Measurements from ENCODE around the gene TTK.
"Not testable (repeated sequence)": the region's sequence is repeated elsewhere in the genome, so short reads cannot be mapped to it uniquely, and the experiment has no call there.

The TTK gene

DNA sequence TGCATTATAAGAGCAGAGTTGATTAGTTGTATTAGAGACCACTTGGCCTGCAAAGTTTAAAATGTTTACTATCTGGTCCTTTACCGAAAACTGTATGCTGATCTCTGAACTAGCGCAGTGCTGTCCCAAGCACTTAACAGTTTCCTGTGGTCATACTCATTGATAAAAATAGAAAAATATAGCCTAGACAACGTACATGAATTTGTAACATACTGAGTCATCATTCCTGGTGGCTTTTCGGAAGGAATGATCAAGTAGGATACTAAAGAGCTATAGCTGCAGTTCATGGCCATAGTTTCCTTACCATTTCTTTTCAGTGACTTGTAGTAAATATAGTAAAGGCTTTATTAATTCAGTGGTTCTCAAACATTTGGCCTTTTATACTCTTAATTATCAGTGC is 18.4 kb downstream of the TTK start:
- no peak for DNase-seq

DNA sequence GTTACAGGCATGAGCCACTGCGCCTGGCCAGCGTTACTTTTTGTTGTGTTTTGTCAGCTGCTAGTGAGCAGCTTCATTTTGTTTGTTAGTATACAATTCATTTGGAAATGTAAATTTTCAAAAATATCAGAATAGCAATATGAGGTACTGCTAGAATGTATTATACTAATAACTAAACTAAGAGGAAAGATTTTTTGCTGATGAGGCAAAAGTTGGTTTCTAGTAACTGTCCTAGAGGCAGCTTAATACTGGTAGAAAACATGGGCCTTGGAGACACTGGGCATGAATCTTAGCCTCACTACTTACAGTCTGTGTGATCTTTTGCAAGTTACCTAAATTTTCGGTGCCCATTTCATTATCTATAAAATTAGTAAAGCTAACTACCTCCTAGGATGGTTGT is 24.1 kb downstream of the TTK start:
- no peak for DNase-seq

DNA sequence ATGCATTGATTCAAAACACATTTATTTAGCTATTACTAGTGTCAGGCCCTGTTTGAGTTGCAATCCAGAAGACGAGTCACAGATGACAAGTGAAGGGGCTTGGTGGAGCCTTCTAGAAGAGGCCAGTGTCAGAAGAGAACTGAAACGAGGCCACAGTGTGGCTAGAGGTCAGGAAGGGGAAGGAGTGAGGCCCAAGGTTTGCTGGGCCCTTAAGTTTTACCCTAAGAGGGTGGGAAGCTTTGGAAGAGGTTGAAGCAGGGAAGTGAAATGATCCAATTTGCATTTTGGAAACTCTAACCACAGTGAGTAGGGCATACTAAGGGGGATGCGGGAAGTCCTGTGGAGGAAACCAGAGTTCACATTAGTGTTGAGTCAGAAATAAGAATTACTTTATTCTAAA is 25.0 kb downstream of the TTK start:
- no peak for DNase-seq

DNA sequence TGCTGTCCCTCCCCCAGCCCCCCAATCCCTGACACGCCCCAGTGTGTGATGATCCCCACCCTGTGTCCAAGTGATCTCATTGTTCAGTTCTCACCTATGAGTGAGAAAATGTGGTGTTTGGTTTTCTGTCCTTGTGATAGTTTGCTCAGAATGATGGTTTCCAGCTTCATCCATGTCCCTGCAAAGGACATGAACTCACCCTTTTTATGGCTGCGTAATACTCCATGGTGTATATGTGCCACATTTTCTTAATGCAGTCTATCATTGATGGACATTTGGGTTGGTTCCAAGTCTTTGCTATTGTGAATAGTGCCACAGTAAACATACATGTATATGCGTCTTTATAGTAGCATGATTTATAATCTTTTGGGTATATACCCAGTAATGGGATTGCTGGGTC is 43.8 kb downstream of the TTK start:
- DNase-seq, result not testable (repeated sequence)

DNA sequence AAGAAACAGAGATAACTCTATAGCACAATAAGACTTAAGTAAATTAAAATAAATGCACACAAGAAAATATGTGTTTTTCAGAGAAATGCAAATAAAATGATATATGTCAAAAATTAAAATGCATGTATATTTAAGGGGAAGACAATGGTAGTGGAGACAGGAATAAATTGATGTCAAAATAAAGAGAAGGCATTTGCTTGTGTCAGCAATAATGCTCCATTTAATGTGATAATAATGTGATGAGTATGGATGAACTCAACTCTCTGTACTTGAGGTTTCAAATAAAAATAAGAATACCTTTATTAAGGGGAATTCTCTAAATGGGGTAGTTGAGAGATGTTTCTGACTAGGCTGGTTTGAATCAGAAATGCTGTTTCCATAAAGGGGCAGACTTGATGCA is 56.3 kb downstream of the TTK start:
- no peak for DNase-seq

DNA sequence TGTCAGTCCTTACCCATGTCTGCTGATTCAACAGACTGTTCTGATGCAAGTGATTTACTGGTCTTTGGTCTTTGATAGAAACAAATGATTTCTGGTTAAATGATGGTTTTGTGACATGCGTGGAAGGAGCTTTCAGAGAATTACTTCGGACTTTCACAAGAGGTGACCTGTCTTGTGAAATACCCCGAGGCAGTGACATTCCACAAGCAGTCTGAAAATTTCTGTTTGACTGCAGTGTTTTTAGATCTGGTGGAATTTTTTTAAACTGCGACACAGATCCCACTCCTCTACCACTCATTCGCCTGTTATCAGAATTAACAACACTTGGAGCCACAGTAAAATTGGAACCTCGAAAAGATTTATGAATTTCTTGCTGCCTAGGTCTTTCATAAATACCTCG is 63.7 kb downstream of the TTK start:
- DNase-seq, result not testable (repeated sequence)

DNA sequence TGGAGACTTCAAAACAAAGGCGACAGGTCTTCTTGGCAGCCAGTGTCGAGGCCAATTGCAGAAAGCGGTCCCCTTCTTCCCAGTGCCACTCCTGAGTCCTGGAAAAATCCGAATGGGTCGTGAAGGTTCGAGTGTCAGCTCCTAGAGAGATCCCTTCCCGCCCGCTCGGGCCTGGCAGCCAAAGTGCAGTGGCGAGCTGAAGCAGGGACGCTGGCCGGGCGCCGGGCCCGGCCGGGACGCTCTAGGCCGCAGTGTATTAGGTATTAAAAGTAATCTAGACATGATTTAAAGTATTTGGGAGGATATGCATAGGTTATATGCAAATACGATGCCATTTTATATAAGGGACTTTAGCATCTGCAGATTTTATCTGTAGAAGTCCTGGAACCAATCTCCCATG is 66.0 kb downstream of the TTK start:
- not testable (repeated sequence) for DNase-seq

DNA sequence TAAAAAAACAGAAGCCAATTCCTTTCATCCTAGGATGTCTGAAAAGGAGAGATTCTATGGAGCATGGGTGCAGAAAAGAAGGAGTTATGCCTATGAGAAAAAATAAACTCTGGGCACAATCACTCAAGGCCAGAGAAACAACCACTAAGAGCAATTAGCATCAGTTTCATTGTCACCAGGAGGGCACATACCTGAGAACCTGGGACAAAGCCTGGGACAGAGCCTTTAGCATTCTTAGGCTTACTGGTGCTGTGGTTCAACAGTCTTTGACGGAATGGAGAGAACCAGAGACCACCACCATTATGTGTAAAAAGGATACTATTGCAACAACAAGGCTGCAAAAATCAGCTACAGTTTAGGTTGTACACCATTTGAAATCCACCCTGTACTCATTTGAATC is 72.6 kb downstream of the TTK start:
- DNase-seq, result no peak

DNA sequence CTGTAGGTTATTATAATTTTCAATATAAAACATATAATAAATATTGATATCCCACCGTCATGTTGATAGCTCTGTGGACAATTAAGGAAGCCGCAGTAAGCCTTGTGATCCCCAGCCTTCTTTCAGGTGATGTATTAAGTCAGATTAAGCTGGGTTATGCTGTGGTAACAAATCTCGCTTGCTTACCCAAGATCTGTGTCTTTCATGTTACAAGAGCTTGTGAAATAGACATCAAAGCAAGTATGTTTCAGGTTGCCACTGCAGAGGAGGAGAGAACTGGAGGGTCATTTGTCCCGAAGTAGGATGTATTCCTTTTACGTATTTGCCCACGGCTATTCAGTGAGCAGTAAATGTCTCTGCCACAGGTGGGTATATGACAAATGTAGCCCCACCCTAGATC is 84.2 kb downstream of the TTK start:
- DNase-seq, result no peak

DNA sequence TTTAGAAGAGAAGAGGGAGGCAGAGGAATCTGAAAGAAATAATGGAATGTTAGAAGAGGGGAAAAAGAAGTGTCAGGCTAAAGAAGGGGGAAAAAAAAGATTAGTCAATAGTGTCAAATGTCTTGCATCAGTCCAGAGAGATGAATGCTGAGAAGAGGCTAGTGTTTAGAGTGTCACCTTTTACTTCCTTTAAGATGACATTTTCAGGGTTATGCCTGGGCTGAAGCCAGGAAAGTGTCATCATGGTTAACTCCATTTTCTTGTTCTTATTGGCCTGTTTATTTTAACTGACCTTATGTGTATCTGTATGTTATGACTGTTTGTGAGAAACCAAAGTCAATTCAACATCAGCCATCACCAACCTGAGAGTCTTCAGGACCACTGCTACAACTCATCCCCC is 87.1 kb downstream of the TTK start:
- DNase-seq, result no peak

All from retina (tissue), 1 donor.